B cell (primary cell): Measurements from ENCODE around the gene SERHL2. TPM values are rescaled to one million over a fixed set of nuclear protein-coding genes. Genes with fewer than 3 reads are reported as not detected.

Experiments used
- ATAC-seq: fragments of 200-7000 bp; cut with Tn5 transposase; one replicate; pipeline ENCODE4 v1.10.0; 2021; ENCODE audit warnings: low read depth, mild to moderate bottlenecking, moderate number of reproducible peaks, moderate library complexity
- CTCF ChIA-PET: fragments of 350-600 bp; sonication (Branson Sonifier 250); formaldehyde crosslinking; loops from one replicate; lab custom pipeline; 2021; ENCODE audit warnings: antibody characterized with exemption, inconsistent platforms; lab: Charles Lee
- POLR2A ChIA-PET: fragments of 350-600 bp; sonication (Branson Sonifier 250); formaldehyde crosslinking; loops from one replicate; lab custom pipeline; 2021; ENCODE audit warnings: antibody characterized with exemption; lab: Charles Lee
- DNase-seq: peaks from one replicate; pipeline ENCODE4 v3.0.0; 2013
- H2AFZ ChIP-seq: 2 replicates; pipeline ENCODE4 v1.6.1; 2012; ENCODE audit warnings: mild to moderate bottlenecking, low read depth, low read length; ENCODE audit not compliant: insufficient read depth, poor library complexity, severe bottlenecking
- H3K27ac ChIP-seq, 2 donors: 1 replicate in 1 of 2; 2 replicates in 1 of 2; pipeline ENCODE4 v1.5.1; 2012 to 2013; ENCODE audit warnings: low read length in 2 of 2, mild to moderate bottlenecking in 2 of 2, moderate library complexity in 1 of 2
- H3K27me3 ChIP-seq, 4 experiments: fragments of 200-600 bp in 1 of 4; sonication (generic) in 1 of 4; replicated peaks in 1 of 4; 1 replicate in 2 of 4; 2 replicates in 2 of 4; pipeline versions ENCODE4 v1.6.1 to v1.7.0; 2013 to 2016; ENCODE audit warnings: low read length in 3 of 4, mild to moderate bottlenecking in 2 of 4, mixed read lengths in 1 of 4, moderate library complexity in 1 of 4; ENCODE audit not compliant: insufficient read depth in 4 of 4, control insufficient read depth in 3 of 4; ENCODE audit errors: control extremely low read depth in 1 of 4
- H3K36me3 ChIP-seq, 2 experiments: replicated peaks in 1 of 2; 1 replicate in 1 of 2; 2 replicates in 1 of 2; pipeline versions ENCODE4 v1.6.1 to v1.7.1; 2013; ENCODE audit warnings: low read length in 1 of 2; ENCODE audit not compliant: insufficient read depth in 2 of 2, control insufficient read depth in 1 of 2; ENCODE audit errors: control extremely low read depth in 1 of 2, extremely low read depth in 1 of 2
- H3K4me1 ChIP-seq, 2 donors: fragments of 200-600 bp in 1 of 2; sonication (generic) in 1 of 2; 1 replicate in 1 of 2; 2 replicates in 1 of 2; pipeline versions ENCODE4 v1.5.1 to v1.6.1; 2013 to 2017; ENCODE audit warnings: low read length in 2 of 2; ENCODE audit not compliant: control insufficient read depth in 2 of 2, insufficient read depth in 2 of 2
- H3K4me2 ChIP-seq: replicated peaks from 2 replicates; pipeline ENCODE3; 2012; ENCODE audit warnings: mild to moderate bottlenecking, low read depth, low read length; ENCODE audit not compliant: poor library complexity, severe bottlenecking
- H3K4me3 ChIP-seq, 5 experiments: fragments of 200-600 bp in 1 of 5; sonication (generic) in 1 of 5; 1 replicate in 3 of 5; 2 replicates in 2 of 5; pipeline versions ENCODE4 v1.5.1 to v1.7.0; 2011 to 2016; ENCODE audit warnings: low read length in 4 of 5, mild to moderate bottlenecking in 4 of 5, low read depth in 2 of 5, control low read depth in 1 of 5, moderate library complexity in 1 of 5; ENCODE audit not compliant: insufficient read depth in 1 of 5; ENCODE audit errors: control extremely low read depth in 1 of 5, extremely low read depth in 1 of 5
- H3K79me2 ChIP-seq: fragments of 200-600 bp; sonication (generic); one replicate; pipeline ENCODE4 v1.6.0; 2016; ENCODE audit warnings: low read length; ENCODE audit not compliant: control insufficient read depth, insufficient read depth
- H3K9ac ChIP-seq: fragments of 200-600 bp; sonication (generic); 2 replicates; pipeline ENCODE4 v1.6.1; 2017; ENCODE audit warnings: mild to moderate bottlenecking, low read length, moderate library complexity
- H3K9me3 ChIP-seq, 3 donors: one replicate each; pipeline versions ENCODE4 v1.6.1 to v1.7.1; 2013; ENCODE audit warnings: low read length in 2 of 3; ENCODE audit not compliant: control insufficient read depth in 2 of 3, insufficient read depth in 1 of 3; ENCODE audit errors: control extremely low read depth in 1 of 3
- H4K20me1 ChIP-seq: 2 replicates; pipeline ENCODE4 v1.6.0; 2012; ENCODE audit warnings: mild to moderate bottlenecking, low read length; ENCODE audit not compliant: insufficient read depth, control insufficient read depth, poor library complexity, severe bottlenecking
- H3K27ac Mint-ChIP-seq: one replicate; pipeline ENCODE4 v1.8.0; 2021; ENCODE audit warnings: mixed read lengths
- H3K27me3 Mint-ChIP-seq: one replicate; pipeline ENCODE4 v1.8.0; 2021; ENCODE audit warnings: mixed read lengths
- H3K4me1 Mint-ChIP-seq: one replicate; pipeline ENCODE4 v1.8.0; 2021; ENCODE audit warnings: mixed read lengths
- H3K4me3 Mint-ChIP-seq: one replicate; pipeline ENCODE4 v1.8.0; 2021; ENCODE audit warnings: mixed read lengths
- H3K9me3 Mint-ChIP-seq: one replicate; pipeline ENCODE4 v1.8.0; 2022; ENCODE audit warnings: mixed read lengths; ENCODE audit not compliant: insufficient read depth
- EZH2 ChIP-seq: IDR thresholded peaks from 2 replicates; pipeline ENCODE4 v1.6.1; 2012; ENCODE audit warnings: borderline replicate concordance, low read depth, mild to moderate bottlenecking, moderate library complexity, low read length; ENCODE audit not compliant: insufficient read depth, poor library complexity, severe bottlenecking
- WGBS: methylation state at CpG from one replicate; pipeline ENCODE4 v1.1.5; 2013; ENCODE audit warnings: missing lambda C conversion rate; ENCODE audit not compliant: insufficient coverage; 5-methylcytosine and 5-hydroxymethylcytosine counted together
- intact Hi-C: fragments of 100-400 bp; cut with micrococcal nuclease; formaldehyde crosslinking; loops from one replicate; pipeline ENCODE4 v1.10.0; 2022
- polyA plus RNA-seq: library from polyadenylated mRNA; depleted of rRNA; stranded (reverse); fragments of >200 nt; gene quantifications from 2 replicates; pipeline ENCODE4 v1.2.3, GENCODE V29; 2012
- total RNA-seq, 2 donors: library from RNA; stranded (reverse); fragments of 120-200 nt in 1 of 2; gene quantifications; 1 replicate in 1 of 2; 2 replicates in 1 of 2; pipeline versions ENCODE4 v1.2.3 to v1.2.4, GENCODE V29; 2013 to 2022
- TF ChIP-seq, protein P1 (sequence below): fragments of 200-600 bp; IDR thresholded peaks from one replicate; pipeline ENCODE4 v1.8.0; 2022; ENCODE audit warnings: antibody characterized with exemption, mild to moderate bottlenecking

SERHL2 gene
- total and polyA plus RNA-seq, 2 donors (not counting 1 experiment from before 2014, with no cell fraction given) = 5.5 to 7.3 TPM

DNA sequence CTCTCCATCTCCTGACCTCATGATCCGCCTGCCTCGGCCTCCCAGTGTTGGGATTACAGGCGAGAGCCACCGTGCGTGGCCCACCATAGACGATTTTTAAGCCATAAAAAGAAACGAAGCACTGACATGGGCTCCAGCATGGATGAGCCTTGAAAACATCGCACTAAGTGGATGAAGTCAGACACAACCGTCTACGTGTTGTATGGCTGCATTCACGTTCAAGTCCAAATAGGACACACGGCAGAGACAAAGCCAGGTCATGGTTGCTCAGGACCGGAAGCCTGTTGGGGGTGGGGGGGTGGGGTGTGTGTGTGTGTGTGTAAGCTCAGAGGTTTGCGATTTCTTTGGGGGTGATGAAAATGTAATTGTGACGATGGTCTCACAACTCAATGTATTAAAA is 44.2 kb upstream of the SERHL2 start:
- WGBS = 77% methylated on average over 11 of the region's 15 CpGs
- H3K27ac Mint-ChIP-seq = peak overlapping the region; percentile 24

DNA sequence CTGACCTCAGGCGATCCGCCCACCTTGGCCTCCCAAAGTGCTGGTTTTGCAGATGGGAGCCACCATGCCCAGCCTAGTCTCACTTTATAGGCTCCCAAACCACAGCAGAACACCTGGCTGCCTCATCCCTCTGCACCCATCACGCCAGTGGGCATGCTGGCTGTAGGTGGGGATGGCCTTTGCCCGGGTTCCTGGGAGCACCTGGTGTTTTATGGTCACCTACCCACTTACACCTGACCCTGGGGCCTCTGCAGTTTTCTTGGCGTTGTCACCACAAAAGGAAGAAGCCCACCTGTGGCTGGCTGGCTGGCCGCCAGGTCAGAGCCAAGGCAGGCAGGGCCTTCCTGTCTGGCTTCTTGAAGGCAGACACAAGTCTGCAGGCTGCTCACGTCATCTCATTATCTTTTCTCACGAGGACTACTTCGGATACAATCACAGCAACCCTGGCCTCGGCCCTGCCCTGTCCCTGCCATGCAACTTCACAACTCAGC is 42.3 kb upstream of the SERHL2 start:
- H3K27me3 Mint-ChIP-seq = no peaks in the 10 kb centered on the region
- H3K4me3 ChIP-seq = no peak overlapping the region
- peaks cover 17% of the 10 kb centered on the region for H4K20me1 ChIP-seq
- CTCF ChIA-PET = interaction anchor here (0.5 to 0.6 kb wide), 2 partner anchors 33 to 813 kb away, joined by 3 read pairs; no protein-coding TSS in a partner anchor
- no peak overlapping the region for H3K27ac ChIP-seq
- intact Hi-C loops = no loop called here
- POLR2A ChIA-PET = no interaction called here
- H2AFZ ChIP-seq = no peak overlapping the region
- H3K9me3 ChIP-seq = no peaks in the 10 kb centered on the region
- H3K9me3 Mint-ChIP-seq = no peaks in the 10 kb centered on the region
- WGBS = 83% methylated on average over 9 of the region's 10 CpGs
- no peak overlapping the region for H3K27ac Mint-ChIP-seq
- H3K36me3 ChIP-seq = peaks cover 1 to 33% of the 10 kb centered on the region in 2 experiments
- no peak overlapping the region for H3K9ac ChIP-seq
- DNase-seq = no peak
- no peaks in the 10 kb centered on the region for H3K4me1 ChIP-seq
- TF ChIP-seq EZH2 = no peak
- TF ChIP-seq, protein P1, sequence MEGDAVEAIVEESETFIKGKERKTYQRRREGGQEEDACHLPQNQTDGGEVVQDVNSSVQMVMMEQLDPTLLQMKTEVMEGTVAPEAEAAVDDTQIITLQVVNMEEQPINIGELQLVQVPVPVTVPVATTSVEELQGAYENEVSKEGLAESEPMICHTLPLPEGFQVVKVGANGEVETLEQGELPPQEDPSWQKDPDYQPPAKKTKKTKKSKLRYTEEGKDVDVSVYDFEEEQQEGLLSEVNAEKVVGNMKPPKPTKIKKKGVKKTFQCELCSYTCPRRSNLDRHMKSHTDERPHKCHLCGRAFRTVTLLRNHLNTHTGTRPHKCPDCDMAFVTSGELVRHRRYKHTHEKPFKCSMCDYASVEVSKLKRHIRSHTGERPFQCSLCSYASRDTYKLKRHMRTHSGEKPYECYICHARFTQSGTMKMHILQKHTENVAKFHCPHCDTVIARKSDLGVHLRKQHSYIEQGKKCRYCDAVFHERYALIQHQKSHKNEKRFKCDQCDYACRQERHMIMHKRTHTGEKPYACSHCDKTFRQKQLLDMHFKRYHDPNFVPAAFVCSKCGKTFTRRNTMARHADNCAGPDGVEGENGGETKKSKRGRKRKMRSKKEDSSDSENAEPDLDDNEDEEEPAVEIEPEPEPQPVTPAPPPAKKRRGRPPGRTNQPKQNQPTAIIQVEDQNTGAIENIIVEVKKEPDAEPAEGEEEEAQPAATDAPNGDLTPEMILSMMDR = no peak
- peaks cover 7% of the 10 kb centered on the region for H3K4me1 Mint-ChIP-seq
- H3K4me3 Mint-ChIP-seq = no peak overlapping the region
- H3K79me2 ChIP-seq = no peaks in the 10 kb centered on the region
- H3K4me2 ChIP-seq = no peak overlapping the region
- no peak for ATAC-seq
- no peaks in the 10 kb centered on the region for H3K27me3 ChIP-seq

More for the DNA sequence above, 44.2 kb upstream of the SERHL2 start:
- H4K20me1 ChIP-seq = peaks cover 5% of the 10 kb centered on the region
- H3K9ac ChIP-seq = no peak overlapping the region
- DNase-seq (peak; percentile 28), ATAC-seq (no peak)
- H3K9me3 ChIP-seq = no peaks in the 10 kb centered on the region
- peaks cover 1 to 18% of the 10 kb centered on the region in 2 experiments for H3K36me3 ChIP-seq
- CTCF ChIA-PET = no interaction called here
- H3K4me2 ChIP-seq = no peak overlapping the region
- Mint-ChIP-seq H3K9me3 (no peaks in the 10 kb centered on the region), H3K4me3 (no peak overlapping the region), H3K27me3 (no peaks in the 10 kb centered on the region), H3K4me1 (peaks cover 7% of the 10 kb centered on the region)
- TF ChIP-seq, protein P1 = no peak
- no peak for TF ChIP-seq EZH2
- H3K4me3 ChIP-seq = no peak overlapping the region
- H3K27me3 ChIP-seq = no peaks in the 10 kb centered on the region
- POLR2A ChIA-PET = interaction anchor here (0.7 kb wide), 2 partner anchors 140 to 213 kb away, joined by 5 read pairs; no protein-coding TSS in a partner anchor
- intact Hi-C loops = no loop called here
- no peaks in the 10 kb centered on the region for H3K4me1 ChIP-seq
- no peak overlapping the region for H3K27ac ChIP-seq
- H2AFZ ChIP-seq = no peak overlapping the region
- no peaks in the 10 kb centered on the region for H3K79me2 ChIP-seq
